GM19099 (cell line): ENCODE measurements around the gene TEAD4.

Source experiments
- POLR2A ChIP-seq: IDR thresholded peaks from 3 replicates; pipeline ENCODE4 v1.6.1; 2011; ENCODE audit warnings: low read depth; ENCODE audit not compliant: insufficient read length; ENCODE audit errors: extremely low read depth

Gene TEAD4

DNA sequence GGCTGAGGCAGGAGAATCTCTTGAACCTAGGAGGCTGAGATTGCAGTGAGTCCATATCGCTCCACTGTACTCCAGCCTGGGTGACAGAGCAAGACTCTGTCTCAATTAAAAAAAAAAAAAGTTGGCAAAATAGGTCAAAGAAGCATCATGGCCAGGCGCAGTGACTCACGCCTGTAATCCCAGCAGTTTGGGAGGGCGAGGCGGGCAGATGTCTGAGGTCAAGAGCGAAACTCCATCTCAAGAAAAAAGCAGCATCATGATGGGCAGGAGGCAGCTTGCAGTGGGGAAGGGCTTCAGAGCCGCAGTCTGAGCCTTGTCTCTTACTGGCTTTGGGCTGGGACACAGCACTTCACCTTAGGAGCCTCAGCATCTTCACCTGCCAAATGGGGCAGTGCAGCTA lies 21.4 kb downstream of the TEAD4 start:
- no peak for TF ChIP-seq POLR2A

DNA sequence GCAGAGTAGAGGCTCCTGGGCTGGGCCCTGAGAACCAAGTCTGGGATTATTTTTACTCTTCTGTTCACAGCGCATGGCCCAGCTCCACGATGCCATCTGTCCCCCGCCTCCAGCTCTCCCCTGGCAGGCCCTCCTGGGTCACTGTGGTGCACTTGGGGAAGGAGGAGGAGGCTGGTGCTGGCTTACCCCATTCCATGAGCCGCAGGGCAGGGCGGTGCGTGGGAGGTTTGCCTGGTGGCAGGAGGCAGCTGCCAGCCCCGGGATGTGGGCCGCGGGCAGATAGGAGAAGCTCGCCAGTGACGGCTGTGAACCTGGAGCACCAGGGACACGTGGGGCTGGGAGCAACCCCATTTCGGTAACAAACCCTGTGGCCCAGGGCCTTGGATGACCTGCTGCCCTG lies 23.2 kb downstream of the TEAD4 start:
- TF ChIP-seq POLR2A = no peak

DNA sequence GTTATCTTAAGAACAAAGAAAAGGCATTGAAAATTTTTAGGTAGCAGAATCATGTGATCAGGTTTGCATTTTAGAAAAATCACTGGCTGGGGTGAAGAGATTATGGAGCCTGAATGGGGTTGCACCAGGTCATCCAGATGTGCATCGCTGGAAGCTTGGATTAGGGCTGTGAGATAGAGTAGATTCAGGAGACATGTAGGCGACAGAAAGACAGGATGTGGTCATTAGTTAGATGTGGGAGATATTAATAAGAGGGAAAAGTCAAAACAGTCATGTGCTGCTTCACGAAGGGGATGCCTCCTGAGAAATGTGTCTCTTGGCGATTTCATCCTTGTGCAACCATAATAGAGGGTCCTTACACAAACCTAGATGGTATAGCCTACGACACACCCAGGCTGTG lies 25.1 kb downstream of the TEAD4 start:
- no peak for TF ChIP-seq POLR2A

DNA sequence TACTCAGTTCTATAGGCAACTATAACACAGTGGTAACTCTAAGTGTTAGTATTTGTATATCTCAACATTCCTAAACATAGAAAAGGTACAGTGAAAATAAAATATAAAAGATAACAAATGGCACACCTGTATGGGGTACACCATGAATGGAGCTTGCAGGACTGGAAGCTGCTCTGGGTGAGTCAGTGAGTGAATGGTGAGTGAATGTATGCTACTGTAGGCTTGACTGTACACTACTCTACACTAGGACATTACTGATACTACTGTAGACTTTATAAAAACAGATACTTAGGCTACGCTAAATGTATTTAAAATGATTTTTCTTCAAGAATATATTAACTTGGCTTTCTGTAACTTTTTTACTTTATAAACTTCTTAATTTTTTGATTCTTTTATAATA lies 25.5 kb downstream of the TEAD4 start:
- TF ChIP-seq POLR2A = no peak

DNA sequence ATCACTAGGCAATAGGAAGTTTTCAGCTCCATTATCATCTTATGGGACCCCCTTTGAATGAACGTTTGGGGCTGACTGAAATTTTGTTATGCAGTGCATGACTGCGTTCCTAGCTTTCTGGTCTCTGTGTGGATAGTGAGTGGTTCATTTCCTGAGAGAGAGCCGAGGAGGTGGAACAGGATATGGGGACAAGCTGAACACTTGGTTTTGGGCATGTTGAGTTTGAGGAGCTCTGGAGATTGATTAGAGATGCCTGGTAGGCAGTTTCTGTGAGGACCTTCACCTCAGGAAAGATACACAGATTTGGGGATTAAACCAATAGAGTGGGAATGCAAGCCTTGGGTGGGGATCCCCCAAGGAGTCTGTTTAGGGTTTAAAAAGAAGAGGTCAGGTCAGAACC lies 27.7 kb downstream of the TEAD4 start:
- no peak for TF ChIP-seq POLR2A

DNA sequence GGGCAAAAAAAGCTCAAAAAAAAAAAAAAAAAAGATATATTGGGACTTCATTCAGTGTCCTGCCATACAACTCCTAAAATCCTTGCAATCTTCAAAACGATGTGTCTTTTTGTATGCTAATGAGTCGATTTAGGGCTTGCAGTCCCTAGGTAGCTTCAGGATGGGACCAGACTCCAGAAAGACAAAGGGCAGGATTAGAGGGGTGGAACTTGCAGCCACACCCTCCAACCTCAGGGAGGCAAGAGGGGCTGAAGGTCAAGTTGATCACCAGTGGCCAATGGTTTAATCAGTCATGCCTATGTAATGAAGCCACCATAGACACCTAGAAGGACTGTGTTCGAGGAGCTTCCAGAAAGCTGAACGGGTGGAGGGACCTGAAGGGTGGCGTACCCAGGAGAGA lies 29.3 kb downstream of the TEAD4 start:
- TF ChIP-seq POLR2A = no peak

DNA sequence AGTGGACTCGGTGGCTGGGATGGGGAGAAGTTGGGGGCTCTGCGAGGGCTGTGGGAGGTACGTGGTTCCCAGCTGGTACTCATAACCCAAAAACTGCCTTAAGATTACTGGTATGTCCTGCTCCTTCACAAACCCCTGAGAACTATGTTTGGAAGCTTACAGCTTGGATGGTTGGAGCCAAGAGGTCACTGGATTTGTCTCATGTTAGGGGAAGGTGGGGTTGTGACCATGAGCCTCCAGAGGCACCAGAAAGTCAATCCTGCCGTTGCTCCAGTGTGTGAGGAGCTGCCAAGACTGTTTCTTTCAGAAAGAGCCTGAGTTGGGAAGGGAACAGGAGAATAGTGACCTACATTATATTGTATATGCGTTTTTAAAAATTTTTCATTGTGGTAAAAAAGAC lies 33.5 kb downstream of the TEAD4 start:
- no peak for TF ChIP-seq POLR2A

DNA sequence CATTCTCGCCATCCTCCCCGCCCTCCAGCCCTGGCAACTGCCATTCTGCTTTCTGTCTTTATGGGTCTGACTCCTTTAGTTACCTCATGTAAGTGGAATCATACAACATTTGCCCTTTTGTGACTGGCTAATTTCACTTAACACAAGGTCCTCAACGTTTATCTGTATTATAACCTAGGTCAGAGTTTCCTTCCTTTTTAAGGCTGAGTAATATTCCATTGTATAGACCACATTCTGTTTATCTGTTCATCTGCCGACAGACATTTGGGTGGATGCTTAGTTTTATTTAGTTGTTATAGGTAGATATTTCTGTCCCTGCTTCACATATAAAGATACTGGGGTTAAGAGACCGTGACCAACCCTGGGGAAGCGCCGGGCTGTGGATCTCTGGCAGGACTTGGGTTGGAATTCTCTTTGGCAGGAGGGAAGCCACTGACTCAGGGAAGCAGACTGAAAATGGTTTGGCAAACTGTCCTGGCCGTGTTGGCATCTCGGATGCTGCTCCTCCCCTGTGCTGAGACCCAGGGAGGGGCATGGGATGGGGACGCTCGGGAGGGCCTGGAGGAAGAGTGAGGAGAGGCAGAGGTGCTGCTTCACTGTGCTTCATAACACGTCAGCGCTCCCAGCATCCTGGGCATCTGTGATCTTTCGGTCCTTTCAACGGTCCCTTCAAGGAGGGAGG lies 38.9 kb downstream of the TEAD4 start:
- no peak for TF ChIP-seq POLR2A

DNA sequence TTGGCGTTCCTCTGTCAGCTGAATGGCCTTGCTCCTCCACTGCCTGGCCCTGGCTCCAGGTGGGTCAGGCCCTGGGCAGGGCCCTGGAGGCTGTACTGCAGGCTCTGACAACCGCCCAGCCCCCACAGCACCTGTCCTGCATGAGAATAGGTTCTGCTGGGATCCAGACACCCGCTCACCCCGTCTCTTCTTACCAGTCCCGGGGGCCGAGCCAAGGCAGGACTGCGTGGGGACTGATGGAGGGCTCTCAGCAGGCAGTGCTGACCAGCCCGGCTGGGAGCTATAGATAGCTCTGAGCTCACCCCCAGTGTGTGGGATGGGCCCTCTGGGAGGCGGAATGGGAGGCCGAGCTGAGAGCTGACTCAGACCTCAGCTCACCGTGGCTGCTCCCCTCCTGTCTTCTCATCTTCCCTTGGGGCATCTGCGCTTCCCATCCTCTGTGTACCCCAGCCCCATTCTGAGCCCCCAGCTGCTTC lies 39.6 kb downstream of the TEAD4 start:
- no peak for TF ChIP-seq POLR2A

DNA sequence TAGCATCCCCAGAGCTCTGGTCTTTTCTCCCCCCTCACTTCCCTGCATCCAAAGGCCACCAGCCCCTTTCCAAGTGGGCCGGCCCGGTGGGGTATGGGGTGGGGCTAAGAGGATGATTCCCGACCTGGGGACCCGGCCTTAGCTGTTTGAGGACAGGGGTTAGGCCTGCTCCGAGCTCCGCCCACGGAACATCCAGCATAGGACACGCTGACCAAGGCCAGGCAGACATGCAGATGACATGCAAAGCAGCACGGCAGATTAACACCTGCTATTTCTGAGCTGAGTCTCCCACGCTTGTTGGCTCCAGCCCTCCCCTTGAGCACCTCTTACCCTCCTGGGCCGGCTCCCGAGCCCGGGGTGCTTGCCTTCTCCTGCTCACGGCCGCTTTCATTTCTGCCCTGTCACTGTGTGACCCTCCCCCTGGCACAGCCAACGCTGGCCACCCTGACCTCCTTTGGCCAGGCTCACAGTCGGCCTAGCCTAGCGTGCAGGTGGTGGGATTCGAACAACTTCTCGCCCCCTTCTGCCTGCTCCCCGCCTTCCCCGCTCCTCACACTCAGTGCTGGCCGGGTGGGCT lies 40.2 kb downstream of the TEAD4 start:
- TF ChIP-seq POLR2A = no peak

DNA sequence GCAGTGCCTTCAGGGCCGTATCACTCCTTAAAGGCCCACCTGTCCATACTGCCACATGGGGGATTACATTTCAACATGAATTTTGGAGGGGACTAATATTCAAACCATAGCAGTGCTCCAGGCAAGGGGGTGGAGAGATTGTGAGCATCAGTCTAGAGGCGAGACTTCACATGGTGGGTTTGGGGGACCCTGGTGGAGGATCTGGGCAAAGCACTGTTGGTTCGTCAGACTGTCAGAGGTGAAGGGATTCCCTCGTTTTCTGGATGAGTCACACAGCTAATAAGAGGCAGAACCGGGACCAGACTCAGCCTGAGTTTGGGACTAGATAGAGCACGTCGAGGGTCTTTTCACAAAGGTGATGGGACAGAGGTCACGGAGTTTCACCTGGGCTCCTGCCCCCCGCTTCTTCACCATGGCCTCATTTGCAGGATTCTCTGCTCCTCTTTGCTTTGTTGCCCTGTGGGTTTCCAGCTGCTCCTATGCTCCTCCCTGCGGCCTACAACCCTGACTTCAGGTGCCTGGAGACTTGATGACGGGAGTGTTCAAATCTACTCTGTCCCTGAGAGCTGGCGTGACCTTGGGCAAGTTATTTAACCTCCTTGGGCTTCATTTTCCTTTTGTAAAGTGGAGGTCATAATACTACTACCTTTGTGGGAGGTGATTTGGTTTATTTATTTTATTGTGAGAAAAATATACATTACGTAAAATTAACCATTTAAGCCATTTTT lies 41.5 kb downstream of the TEAD4 start:
- no peak for TF ChIP-seq POLR2A

DNA sequence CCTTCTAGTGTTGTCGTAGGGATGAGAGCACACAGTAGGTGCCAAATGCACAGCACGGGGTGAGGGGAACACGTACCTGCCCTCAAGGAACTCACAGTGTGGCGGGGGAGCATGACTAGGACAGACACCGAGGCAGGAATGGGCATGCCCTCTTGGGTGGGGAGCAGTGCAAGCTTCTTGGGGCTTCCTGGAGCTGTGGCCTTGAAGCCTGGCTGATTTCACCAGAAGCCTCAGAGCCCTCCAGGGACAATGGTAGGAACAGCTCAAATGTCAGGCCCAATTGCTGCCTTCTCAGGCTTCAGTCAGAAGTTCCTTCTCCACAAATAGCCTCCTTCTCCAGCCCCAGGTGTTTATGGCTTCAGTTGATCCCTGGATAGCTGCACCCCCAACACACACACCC lies 43.4 kb downstream of the TEAD4 start:
- TF ChIP-seq POLR2A = no peak

DNA sequence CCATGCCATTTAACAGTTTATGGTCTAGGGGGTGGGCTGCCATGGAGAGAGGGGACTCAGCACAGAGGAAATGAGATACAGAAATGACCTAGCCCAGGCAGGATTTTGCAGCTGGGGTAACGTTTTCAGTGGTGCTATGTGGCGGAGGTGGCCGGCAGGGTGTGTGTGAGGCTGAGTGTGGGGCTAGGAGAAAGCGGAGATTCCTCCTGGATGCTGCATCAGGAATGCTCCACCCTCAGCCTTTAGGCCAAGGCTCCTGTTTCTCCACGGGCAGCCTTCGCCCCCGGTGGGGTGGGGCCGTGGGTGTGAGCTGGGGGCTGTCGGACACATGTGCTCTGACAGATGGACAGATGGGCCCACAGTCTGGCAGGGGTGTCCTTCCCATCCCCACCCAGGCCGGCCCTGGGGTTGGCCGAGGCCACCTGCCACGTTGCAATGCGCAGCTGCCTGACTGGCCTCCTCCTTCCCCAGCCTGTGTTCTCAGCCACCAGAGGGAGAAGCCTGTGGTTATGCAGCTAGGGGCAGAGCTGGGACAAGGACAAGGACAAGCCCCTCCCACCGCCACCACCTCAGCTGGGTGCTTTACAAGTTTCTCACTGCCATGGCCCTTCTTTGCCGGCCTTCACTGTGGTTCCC lies 44.3 kb downstream of the TEAD4 start:
- no peak for TF ChIP-seq POLR2A

DNA sequence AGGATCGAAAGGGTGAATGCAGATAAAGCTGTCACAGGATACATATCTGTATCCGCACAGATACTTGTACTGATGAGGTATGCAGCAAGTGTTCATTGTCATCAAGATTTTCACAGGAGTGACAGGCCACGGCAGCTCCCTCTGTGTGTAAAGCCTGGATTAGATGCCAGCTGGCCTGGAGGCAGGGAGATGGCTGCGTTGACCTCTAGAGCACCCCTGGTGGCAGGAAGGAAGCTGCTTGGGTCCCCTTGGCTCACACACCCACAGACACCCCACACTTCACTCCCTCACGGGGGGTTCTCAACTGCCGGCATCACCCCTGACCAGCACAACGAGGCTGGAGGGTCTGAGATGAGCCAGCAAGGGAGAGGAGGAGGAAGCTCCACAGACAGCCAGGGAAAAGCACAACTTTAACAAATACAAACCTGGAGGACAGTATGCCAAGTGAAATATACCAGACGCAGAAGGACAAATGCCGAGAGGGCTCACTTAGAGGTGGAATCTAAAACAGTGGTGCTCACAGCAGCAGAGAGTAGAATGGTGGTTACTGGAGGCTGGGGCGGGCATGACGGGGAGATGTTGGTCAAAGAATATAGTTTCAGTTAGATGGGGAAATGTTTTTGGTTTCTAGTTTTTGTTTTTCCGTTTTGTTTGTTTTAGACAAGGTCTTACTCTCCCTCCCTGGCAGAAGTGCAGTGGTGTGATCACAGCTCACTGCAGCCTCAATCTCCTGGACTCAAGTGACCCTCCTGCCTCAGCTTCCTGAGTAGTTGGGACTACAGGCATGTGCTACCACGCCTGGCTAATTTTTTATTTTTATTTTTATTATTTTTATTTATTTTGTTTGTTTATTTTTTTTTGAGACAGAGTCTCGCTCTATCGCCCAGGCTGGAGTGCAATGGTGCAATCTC lies 45.7 kb downstream of the TEAD4 start:
- TF ChIP-seq POLR2A = no peak

DNA sequence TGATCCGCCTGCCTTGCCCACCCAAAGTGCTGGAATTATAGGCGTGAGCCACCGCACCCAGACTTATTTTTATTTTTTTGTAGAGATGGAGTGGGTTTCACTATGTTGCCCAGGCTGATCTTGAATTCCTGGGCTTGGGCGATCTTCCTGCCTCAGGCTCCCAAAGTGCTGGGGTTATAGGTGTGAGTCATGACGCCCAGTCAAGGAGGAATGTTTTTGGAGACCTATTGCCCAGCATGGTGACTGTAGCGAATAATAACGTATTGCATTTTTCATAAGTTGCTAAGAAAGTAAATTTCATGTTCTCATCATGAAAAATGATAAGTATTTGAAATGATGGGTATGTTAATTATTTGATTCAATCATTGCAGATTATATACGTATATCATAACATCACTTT lies 46.5 kb downstream of the TEAD4 start:
- TF ChIP-seq POLR2A = no peak

DNA sequence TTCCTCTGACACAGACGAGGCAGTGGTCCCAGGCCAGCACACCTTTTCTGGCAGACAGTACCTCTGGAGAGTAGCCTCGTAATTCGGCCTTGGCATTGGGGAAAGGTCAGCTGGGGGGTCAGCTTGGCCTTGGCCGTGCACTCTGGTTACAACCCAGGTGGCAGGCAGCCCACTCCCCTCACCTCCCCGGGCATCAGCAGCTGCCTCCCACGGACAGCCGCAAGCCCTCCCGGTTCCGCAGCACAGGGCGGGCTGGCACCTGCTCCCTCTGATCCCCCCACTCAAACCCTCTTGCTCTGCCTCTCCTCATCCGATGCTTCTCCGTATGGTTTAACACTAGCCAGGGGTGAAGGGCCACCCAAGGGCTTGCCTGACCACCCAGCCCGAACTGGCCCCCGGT lies 50.6 kb downstream of the TEAD4 start:
- no peak for TF ChIP-seq POLR2A
